Muscle of leg (tissue), 11 donors: ENCODE measurements around the gene TCN2. TPM values are rescaled to one million over a fixed set of nuclear protein-coding genes. Genes with fewer than 3 reads are reported as not detected.
"Not testable (repeated sequence)": the region's sequence is repeated elsewhere in the genome, so short reads cannot be mapped to it uniquely, and the experiment has no call there.

ENCODE experiments used
- DNase-seq: peaks from one replicate; pipeline ENCODE4 v3.0.0; 2013
- H3K27ac ChIP-seq: one replicate; pipeline ENCODE4 v1.5.1; 2013; ENCODE audit warnings: mild to moderate bottlenecking, low read length, control low read depth
- H3K27me3 ChIP-seq: one replicate; pipeline ENCODE4 v1.6.1; 2013; ENCODE audit warnings: low read length; ENCODE audit not compliant: control insufficient read depth, insufficient read depth
- H3K36me3 ChIP-seq: one replicate; pipeline ENCODE4 v1.6.1; 2013; ENCODE audit warnings: low read length; ENCODE audit not compliant: control insufficient read depth, insufficient read depth
- H3K4me1 ChIP-seq: one replicate; pipeline ENCODE4 v1.6.1; 2013; ENCODE audit warnings: low read length; ENCODE audit not compliant: control insufficient read depth, insufficient read depth
- H3K4me3 ChIP-seq: one replicate; pipeline ENCODE4 v1.5.1; 2013; ENCODE audit warnings: low read length, control low read depth
- H3K9me3 ChIP-seq: replicated peaks from 2 replicates; pipeline ENCODE4 v1.6.1; 2013; ENCODE audit warnings: low read depth, low read length; ENCODE audit not compliant: control insufficient read depth
- WGBS: methylation state at CpG from one replicate; pipeline ENCODE4 v1.1.5; 2013; ENCODE audit warnings: missing lambda C conversion rate; ENCODE audit not compliant: insufficient coverage; 5-methylcytosine and 5-hydroxymethylcytosine counted together
- polyA plus RNA-seq, 8 donors: library from polyadenylated mRNA; unstranded; fragments of 120-200 nt; gene quantifications; one replicate each; pipeline versions ENCODE4 v1.2.1 to v1.2.3, GENCODE V29; 2013; ENCODE audit warnings: inconsistent platforms in 1 of 8, low replicate concordance in 1 of 8; ENCODE audit not compliant: insufficient read length in 8 of 8, insufficient read depth in 1 of 8
- total RNA-seq: library from RNA; stranded (reverse); fragments of 120-200 nt; gene quantifications from one replicate; pipeline ENCODE4 v1.2.4, GENCODE V29; 2013

TCN2 gene
- total and polyA plus RNA-seq, 9 donors: 6.0 to 13.2 (median 9.8) TPM

GRCh38 chr22:30592360-30592713 lies 14.6 kb upstream of the TCN2 start:
- WGBS: 23% methylated on average over 13 of the region's 18 CpGs

GRCh38 chr22:30596199-30596598 lies 10.8 kb upstream of the TCN2 start:
- no CpG with 5 or more reads among the region's 2 CpGs for WGBS
- Histone ChIP-seq H3K9me3 (no peaks in the 10 kb centered on the region), H3K27me3 (peaks cover 2% of the 10 kb centered on the region), H3K36me3 (no peaks in the 10 kb centered on the region), H3K4me1 (peaks cover 3% of the 10 kb centered on the region), H3K27ac (no peak overlapping the region), H3K4me3 (no peak overlapping the region)
- no peak for DNase-seq

More at GRCh38 chr22:30592360-30592713, 14.6 kb upstream of the TCN2 start:
- H3K4me1 ChIP-seq: peaks cover 13% of the 10 kb centered on the region
- DNase-seq, H3K27me3 ChIP-seq, H3K9me3 ChIP-seq: not testable (repeated sequence)
- H3K36me3 ChIP-seq: peaks cover 27% of the 10 kb centered on the region
- peak overlapping the region; percentile 33 for H3K27ac ChIP-seq
- H3K4me3 ChIP-seq: peak overlapping the region; percentile 23

GRCh38 chr22:30596886-30597285 lies 10.1 kb upstream of the TCN2 start:
- DNase-seq: no peak
- Histone ChIP-seq H3K4me1 (peaks cover 2% of the 10 kb centered on the region), H3K4me3 (no peak overlapping the region), H3K27me3 (peaks cover 2% of the 10 kb centered on the region), H3K9me3 (no peaks in the 10 kb centered on the region), H3K27ac (no peak overlapping the region), H3K36me3 (no peaks in the 10 kb centered on the region)
- WGBS: 92% methylated on average over 29 of the region's 29 CpGs

DNA sequence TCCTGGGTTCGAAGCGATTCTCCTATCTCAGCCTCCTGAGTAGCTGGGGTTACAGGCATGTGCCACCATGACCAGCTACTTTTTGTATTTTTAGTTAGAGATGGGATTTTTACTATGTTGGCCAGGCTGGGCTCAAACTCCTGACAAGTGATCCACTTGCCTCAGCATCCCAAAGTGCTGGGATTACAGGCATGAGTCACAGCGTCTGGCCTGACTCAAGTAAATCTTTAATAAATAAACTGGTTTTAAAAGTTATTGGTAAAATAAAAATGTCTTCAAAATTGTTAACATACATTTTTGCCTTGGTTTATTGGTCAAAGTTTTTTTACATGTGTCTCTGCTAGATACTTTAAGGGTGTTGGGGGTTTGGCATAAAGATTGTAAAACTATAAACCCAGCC lies 8.0 kb upstream of the TCN2 start:
- H3K36me3 ChIP-seq: no peaks in the 10 kb centered on the region
- no peak overlapping the region for H3K4me3 ChIP-seq
- H3K9me3 ChIP-seq: no peaks in the 10 kb centered on the region
- DNase-seq: no peak
- H3K4me1 ChIP-seq: no peaks in the 10 kb centered on the region
- WGBS: 100% methylated on average over 2 of the region's 3 CpGs
- H3K27me3 ChIP-seq: peaks cover 2% of the 10 kb centered on the region
- no peak overlapping the region for H3K27ac ChIP-seq

- no peak for DNase-seq
- Histone ChIP-seq H3K9me3 (no peaks in the 10 kb centered on the region), H3K27me3 (no peaks in the 10 kb centered on the region), H3K27ac (no peak overlapping the region), H3K4me3 (no peak overlapping the region), H3K36me3 (no peaks in the 10 kb centered on the region), H3K4me1 (peaks cover 2% of the 10 kb centered on the region)
- 41% methylated on average over 2 of the region's 3 CpGs for WGBS
Observed at GRCh38 chr22:30600921-30601320, 6.1 kb upstream of the TCN2 start.

DNA sequence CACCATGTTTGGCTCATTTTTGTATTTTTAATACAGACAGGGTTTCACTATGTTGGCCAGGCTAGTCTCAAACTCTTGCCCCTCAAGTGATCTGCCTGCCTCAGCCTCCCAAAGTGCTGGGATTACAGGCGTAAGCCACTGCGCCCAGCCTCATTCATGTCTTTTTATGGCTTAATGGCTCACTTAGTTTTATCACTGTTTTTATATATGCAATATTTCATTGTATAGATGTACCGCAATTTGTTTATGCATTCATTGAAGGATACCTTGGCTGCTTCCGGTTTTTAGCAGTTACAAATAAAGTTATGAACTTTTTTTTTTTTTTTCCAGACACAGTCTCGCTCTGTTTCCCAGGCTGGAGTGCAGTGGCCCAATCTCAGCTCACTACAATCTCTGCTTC lies 5.5 kb upstream of the TCN2 start:
- H3K9me3 ChIP-seq: no peaks in the 10 kb centered on the region
- no CpG with 5 or more reads among the region's 5 CpGs for WGBS

GRCh38 chr22:30602049-30602448 lies 4.9 kb upstream of the TCN2 start:
- Histone ChIP-seq H3K4me1 (peaks cover 10% of the 10 kb centered on the region), H3K27ac (no peak overlapping the region), H3K9me3 (no peaks in the 10 kb centered on the region), H3K36me3 (no peaks in the 10 kb centered on the region), H3K4me3 (no peak overlapping the region), H3K27me3 (no peaks in the 10 kb centered on the region)
- no peak for DNase-seq
- WGBS: no CpG with 5 or more reads among the region's 3 CpGs

More for the DNA sequence above, 5.5 kb upstream of the TCN2 start:
- H3K36me3 ChIP-seq: no peaks in the 10 kb centered on the region
- no peak for DNase-seq
- H3K27me3 ChIP-seq: no peaks in the 10 kb centered on the region
- H3K4me3 ChIP-seq: no peak overlapping the region
- peaks cover 6% of the 10 kb centered on the region for H3K4me1 ChIP-seq
- H3K27ac ChIP-seq: no peak overlapping the region

DNA sequence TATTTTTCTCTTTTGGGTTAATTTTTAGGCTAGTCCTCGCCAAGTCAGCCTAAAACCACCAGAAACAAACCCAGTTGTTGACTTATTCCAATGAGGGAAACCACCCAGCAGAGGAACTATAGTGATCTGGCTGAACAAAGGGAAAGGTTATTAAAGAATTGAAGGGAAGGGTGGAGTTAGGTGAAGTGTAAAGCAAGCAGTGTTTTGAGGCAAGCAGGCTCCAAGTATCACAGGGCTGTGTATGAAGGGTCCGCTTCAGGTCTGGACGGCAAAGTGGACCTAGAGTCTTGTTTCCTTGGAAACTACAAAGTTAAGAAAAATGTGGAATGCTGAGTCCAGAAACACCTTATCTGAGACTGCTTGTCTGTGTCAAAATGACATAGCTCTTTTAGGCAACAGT lies 3.2 kb upstream of the TCN2 start:
- H3K27ac ChIP-seq: no peak overlapping the region
- H3K9me3 ChIP-seq: no peaks in the 10 kb centered on the region
- no peak for DNase-seq
- no peak overlapping the region for H3K4me3 ChIP-seq
- 58% methylated on average over 2 of the region's 3 CpGs for WGBS
- H3K4me1 ChIP-seq: peaks cover 27% of the 10 kb centered on the region
- no peaks in the 10 kb centered on the region for H3K27me3 ChIP-seq
- H3K36me3 ChIP-seq: no peaks in the 10 kb centered on the region

DNA sequence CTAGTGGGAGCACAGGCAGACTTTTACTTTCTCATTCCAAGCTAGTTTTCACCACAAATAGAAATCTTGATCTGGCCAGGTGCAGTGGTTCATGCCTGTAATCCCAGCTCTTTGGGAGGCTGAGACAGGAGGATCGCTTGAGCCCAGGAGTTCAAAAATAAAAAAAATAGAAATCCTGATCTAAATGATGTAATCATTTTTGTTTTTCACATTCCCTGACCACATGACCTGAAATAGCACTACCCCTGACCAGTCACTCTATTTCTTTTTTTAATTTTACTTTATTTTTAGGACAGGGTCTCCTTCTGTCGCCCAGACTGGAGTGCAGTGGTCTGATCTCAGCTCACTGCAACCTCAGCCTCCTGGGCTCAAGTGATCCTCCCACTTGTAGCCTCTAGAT lies 2.3 kb upstream of the TCN2 start:
- H3K4me3 ChIP-seq: no peak overlapping the region
- no CpG with 5 or more reads among the region's 2 CpGs for WGBS
- H3K36me3 ChIP-seq: no peaks in the 10 kb centered on the region
- H3K27ac ChIP-seq: no peak overlapping the region
- no peaks in the 10 kb centered on the region for H3K9me3 ChIP-seq
- H3K27me3 ChIP-seq: no peaks in the 10 kb centered on the region
- peaks cover 34% of the 10 kb centered on the region for H3K4me1 ChIP-seq
- DNase-seq: no peak

GRCh38 chr22:30605449-30606110 lies 1.4 kb upstream of the TCN2 start:
- Histone ChIP-seq H3K9me3 (no peaks in the 10 kb centered on the region), H3K36me3 (no peaks in the 10 kb centered on the region), H3K4me1 (peaks cover 37% of the 10 kb centered on the region), H3K27me3 (no peaks in the 10 kb centered on the region), H3K4me3 (no peak overlapping the region), H3K27ac (peak overlapping the region; percentile 57)
- WGBS: 19% methylated on average over 3 of the region's 9 CpGs
- DNase-seq: peak; percentile 37
